ENCODE data around the gene SEPTIN8.

DNA sequence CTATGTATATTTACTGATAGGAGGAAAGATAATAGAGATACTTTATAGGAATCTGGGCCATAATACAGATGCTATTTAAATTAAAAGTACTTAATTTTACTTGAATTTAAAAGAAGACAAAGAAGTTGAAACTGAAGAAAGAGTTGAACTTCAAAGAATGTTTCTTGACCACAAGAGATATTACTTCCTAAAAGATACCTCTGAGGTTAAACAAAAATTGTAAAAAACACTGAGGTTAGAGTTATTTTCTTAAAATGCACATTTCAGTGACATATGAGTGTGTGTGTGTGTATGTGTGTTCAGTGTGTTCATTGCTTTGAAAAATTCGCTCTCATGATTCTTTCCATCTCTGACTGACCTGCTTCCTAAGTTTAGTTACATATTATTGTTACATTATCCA, 3.5 kb upstream of the SEPTIN8 start:
- TF ChIP-seq, protein P1, sequence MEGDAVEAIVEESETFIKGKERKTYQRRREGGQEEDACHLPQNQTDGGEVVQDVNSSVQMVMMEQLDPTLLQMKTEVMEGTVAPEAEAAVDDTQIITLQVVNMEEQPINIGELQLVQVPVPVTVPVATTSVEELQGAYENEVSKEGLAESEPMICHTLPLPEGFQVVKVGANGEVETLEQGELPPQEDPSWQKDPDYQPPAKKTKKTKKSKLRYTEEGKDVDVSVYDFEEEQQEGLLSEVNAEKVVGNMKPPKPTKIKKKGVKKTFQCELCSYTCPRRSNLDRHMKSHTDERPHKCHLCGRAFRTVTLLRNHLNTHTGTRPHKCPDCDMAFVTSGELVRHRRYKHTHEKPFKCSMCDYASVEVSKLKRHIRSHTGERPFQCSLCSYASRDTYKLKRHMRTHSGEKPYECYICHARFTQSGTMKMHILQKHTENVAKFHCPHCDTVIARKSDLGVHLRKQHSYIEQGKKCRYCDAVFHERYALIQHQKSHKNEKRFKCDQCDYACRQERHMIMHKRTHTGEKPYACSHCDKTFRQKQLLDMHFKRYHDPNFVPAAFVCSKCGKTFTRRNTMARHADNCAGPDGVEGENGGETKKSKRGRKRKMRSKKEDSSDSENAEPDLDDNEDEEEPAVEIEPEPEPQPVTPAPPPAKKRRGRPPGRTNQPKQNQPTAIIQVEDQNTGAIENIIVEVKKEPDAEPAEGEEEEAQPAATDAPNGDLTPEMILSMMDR (IDR thresholded peaks at IDR 0.05): no peak
- no peak for TF ChIP-seq EZH2 (IDR thresholded peaks at IDR 0.05; ENCODE audit: borderline replicate concordance, insufficient read depth, low read depth, low read length, poor library complexity, severe bottlenecking)
